Measurements from ENCODE around the gene ZNF550.
"Not testable (repeated sequence)": the region's sequence is repeated elsewhere in the genome, so short reads cannot be mapped to it uniquely, and the experiment has no call there.

Gene ZNF550

DNA sequence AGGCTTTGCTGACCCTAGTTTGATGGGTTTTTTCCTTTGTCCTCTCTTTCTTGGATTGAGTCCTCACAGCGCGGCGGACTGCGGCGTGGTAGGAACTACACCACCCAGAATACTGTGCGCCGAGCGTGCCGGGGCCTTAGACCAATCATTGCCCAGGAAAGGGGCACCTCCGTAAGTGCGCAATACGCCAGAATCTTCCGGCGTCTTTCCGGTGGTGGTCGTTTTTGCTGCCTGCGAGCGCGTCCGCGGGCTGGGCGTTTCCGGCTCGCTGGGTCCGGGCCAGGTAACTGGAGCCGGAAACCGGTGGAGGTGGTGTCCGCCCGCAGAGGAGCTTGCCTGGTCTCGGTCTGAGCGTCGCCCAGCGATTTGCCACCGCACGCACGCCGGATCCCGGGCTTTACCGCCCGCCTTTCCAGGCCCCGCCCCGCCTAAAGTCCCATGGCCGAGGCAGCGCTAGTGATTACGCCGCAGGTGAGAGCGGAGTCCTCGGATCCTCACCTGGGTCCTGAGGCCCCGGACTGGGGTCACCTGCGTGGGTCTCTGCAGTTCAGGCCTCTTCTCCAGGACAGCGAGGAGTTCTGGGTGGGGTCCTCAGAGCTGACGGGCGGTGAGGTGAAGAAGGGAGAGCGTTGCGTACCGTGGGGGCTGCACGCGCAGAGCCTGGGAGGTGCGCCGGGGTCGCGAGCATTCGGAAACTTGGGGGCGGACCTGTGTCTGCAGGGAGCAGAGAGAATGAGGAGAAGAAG, 32.4 kb downstream of the ZNF550 start, which contains the start of gene ZNF549:
ZNF549 (plus strand) TSS at position 221 of the 746 bp plus-strand sequence; CDS start at position 439, 218 bp downstream.
- peak; percentile 96 for DNase-seq

DNA sequence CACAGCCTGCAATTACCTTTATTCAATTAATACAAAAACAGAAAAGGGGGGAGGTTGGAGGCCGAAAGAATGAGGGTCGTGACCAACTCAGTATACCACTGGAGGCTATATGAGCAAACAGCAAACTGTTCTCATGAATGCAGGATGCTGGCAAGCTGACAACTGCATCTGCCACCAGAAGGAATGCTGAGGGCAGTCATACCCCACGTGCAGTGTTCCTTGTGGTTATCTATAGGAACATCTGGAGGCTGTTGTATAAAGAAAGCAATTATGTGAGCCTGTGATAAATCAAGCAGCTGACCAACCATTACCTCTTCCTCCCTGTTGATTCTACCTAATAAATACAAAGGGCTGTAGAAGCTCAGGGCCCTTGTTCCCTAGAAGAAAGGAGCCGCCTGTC, 41.6 kb downstream of the ZNF550 start:
- DNase-seq = not testable (repeated sequence)

DNA sequence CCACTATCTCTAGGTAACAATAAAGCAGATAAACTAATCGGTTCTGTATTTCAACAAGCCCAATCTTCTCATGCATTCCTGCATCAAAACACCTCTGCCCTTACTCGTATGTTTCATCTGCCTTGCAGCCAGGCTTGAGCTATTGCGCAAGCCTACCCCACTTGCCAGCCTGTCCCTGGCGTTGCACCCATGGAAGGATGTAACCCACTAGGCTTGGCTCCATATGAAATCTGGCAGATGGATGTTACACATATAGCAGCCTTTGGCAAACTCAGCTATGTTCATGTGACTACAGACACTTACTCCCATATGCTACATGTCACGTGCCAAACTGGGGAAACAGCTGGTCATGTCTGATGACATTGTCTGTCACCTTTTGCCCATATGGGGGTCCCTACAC, 44.4 kb downstream of the ZNF550 start:
- DNase-seq = no peak

DNA sequence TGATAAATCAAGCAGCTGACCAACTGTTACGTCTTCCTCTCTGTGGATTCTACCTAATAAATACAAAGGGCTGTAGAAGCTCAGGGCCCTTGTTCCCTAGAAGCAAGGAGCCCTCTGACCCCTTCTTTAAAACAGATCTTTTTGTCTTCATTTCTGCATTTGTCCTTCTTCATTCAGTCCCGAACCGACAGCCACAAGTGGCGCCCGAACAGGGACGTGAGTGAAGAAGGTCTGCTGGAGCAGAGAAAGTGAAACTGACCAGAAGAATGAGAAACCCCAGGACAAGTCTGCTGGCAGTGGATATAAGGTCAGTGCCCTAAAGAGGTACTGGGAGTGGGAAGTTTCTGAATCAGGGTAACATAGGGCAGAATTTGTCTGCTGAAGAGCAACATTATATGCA, 46.8 kb downstream of the ZNF550 start:
- DNase-seq = no peak

DNA sequence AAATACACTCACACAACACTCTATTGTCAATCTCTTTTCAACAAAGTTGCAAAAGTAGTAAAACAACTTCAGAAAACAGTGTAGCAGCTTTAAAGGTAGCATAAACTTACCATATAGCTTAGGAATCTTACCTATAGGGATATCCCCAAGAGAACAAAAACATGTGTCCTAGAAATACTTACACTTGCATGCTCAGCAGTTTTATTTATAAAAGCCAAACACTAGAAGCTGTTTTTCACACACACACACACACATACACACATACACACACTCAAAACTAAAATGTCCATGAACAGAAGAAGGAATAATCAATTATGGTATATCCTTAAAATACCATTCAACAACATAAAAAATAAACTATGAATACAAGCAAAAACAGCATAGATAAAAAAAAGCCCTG, 48.2 kb downstream of the ZNF550 start:
- DNase-seq = no peak

DNA sequence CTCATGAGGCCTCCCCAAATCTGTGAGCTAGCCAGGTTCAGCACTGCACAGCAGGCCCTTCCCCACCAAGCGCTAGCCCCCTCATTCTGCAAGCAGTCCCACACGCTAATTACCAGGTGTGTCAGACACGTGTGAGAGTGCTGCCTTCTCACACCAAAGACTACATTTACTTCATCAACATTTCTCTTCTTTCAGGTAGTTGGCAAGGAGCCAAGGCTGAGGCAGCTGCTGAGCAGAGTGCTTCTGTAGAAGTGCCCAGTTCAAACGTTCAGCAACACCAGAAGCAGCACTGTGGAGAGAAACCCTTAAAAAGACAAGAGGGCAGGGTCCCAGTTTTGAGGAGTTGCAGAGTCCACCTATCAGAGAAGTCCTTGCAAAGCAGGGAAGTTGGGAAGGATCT, 53.5 kb downstream of the ZNF550 start:
- peak; percentile 26 for DNase-seq

DNA sequence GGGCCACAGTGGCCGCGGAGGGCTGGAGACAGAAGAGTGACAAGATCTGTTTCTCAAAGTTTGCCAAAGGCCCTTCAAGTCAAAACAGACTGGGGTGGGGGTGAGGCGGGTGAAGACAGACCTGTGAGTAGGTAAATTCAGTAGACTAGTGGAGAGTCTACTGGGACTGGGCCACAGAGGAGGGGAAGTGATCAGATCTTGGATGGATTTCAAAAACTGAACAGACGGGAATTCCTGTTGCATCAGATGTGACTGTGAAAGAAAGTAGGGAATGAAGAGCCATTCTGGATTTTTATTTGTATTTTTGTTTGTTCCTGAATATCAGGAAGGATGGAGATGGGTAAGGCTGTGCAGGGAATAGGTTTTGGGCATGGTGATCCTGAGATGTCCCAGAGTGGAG, 59.3 kb downstream of the ZNF550 start:
- not testable (repeated sequence) for DNase-seq

DNA sequence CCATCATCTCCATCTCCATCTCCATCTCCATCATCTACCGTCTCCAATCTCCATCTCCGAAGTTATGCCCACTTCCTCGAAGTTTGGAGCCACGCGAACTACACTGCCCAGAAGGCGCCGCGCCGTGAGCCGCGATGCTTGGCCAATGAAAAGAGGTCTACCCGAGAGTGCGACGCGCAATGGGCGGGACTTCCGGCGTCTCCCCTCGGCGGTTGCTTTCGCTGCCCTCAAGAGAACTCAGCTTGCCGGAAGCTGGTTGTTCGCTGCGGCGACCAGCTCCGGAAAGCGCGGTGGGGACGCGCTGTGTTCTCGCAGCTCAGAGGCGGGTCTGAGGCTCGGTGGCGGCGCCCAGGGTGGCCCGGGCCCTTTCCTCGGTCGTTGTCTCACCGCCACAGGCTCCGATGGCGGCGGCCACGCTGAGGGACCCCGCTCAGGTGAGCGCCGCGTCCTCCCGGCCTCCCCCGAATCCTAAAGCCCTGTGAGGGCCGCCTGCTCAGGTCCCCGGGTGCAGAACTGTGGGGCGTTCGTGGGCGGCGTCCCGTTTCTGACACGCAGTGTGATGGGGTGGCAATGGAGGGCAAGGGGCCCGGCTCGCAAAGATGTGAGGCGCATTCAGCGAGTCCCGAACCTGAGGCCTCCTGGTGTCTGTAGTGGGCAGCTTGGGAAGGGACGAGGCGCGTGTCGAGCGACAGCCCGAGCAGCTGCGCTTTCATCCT, 59.8 kb downstream of the ZNF550 start, which contains the start of gene ZNF773:
ZNF773 (plus strand) TSS at position 259 of the 716 bp plus-strand sequence; CDS start at position 402, 143 bp downstream.
- DNase-seq = peak; percentile 61

DNA sequence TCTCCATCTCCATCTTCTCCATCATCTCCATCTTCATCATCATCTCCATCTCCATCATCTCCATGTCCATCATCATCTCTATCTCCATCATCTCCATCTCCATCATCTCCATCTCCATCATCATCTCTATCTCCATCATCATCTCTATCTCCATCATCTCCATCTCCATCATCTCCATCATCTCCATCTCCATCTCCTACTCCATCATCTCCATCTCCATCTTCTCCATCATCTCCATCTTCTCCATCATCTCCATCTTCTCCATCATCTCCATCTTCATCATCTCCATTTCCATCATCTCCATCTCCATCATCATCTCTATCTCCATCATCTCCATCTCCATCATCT, 60.4 kb downstream of the ZNF550 start:
- not testable (repeated sequence) for DNase-seq

DNA sequence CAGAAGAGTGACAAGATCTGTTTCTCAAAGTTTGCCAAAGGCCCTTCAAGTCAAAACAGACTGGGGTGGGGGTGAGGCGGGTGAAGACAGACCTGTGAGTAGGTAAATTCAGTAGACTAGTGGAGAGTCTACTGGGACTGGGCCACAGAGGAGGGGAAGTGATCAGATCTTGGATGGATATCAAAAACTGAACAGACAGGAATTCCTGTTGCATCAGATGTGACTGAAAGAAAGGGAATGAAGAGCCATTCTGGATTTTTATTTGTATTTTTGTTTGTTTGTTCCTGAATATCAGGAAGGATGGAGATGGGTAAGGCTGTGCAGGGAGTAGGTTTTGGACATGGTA, 71.4 kb downstream of the ZNF550 start:
- not testable (repeated sequence) for DNase-seq

DNA sequence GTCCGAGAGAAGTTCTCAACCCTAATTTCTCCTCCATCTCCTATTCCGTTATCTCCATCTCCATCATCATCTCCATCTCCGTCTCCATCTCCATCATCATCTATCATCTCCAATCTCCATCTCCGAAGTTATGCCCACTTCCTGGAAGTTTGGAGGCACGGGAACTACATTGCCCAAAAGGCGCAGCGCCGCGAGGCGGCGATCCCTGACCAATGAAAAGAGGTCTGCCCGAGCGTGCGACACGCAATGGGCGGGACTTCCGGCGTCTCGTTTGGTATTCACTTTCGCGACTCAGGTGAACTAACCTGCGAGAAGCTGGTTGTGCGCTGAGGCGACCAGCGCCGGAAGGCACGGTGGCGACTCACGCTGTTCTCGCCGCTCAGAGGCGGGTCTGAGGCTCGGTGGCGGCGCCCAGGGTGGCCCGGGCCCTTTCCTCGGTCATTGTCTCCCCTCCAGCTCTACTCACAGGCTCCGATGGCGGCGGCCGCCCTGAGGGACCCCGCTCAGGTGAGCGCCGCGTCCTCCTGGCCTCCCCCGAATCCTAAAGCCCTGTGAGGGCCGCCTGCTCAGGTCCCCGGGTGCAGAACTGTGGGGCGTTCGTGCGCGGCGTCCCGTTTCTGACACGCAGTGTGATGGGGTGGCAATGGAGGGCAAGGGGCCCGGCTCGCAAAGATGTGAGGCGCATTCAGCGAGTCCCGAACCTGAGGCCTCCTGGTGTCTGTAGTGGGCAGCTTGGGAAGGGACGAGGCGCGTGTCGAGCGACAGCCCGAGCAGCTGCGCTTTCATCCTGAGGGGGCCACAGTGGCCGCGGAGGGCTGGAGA, 72.0 kb downstream of the ZNF550 start, which contains the start of gene ZNF419:
ZNF419 (plus strand) TSS at position 274 of the 822 bp plus-strand sequence; CDS start at position 475, 201 bp downstream.
- peak; percentile 91 for DNase-seq

Measured in NCI-H1105 treated with DMSO at 0.1 percent for 48 hours (cell line).